HEK293T (cell line): Measurements from ENCODE around the gene ERBB4.

Source experiments
- CTCF ChIA-PET: fragments of 350-600 bp; formaldehyde crosslinking; extraction: SDS; loops from one replicate; lab custom pipeline; 2021; ENCODE audit warnings: antibody characterized with exemption, inconsistent platforms; lab: Yijun Ruan, JAX
- POLR2A ChIA-PET: fragments of 350-600 bp; formaldehyde crosslinking; extraction: SDS; loops from one replicate; lab custom pipeline; 2020; ENCODE audit warnings: antibody characterized with exemption, inconsistent platforms; lab: Yijun Ruan, JAX
- DNase-seq: peaks from one replicate; pipeline ENCODE4 v3.0.0; 2012; ENCODE audit warnings: mixed read lengths; ENCODE audit errors: extremely low spot score
- ARNT ChIP-seq: fragments of 450-650 bp; IDR thresholded peaks from 2 replicates; pipeline ENCODE4 v1.6.1; 2017; ENCODE audit warnings: mild to moderate bottlenecking
- BHLHE40 ChIP-seq: fragments of 450-650 bp; IDR thresholded peaks from 2 replicates; pipeline ENCODE4 v1.6.1; 2016; ENCODE audit warnings: mild to moderate bottlenecking, moderate library complexity, borderline replicate concordance
- CTBP1 ChIP-seq: fragments of 450-650 bp; IDR thresholded peaks from 2 replicates; pipeline ENCODE4 v1.6.1; 2016; ENCODE audit warnings: borderline replicate concordance
- ELF4 ChIP-seq: fragments of 450-650 bp; IDR thresholded peaks from 2 replicates; pipeline ENCODE4 v1.6.1; 2017; ENCODE audit warnings: antibody characterized with exemption
- FOXA1 ChIP-seq: fragments of 450-650 bp; IDR thresholded peaks from 2 replicates; pipeline ENCODE4 v1.6.1; 2016; ENCODE audit warnings: mild to moderate bottlenecking
- FOXK2 ChIP-seq: fragments of 450-650 bp; IDR thresholded peaks from 2 replicates; pipeline ENCODE4 v1.6.1; 2016; ENCODE audit warnings: mild to moderate bottlenecking
- FOXM1 ChIP-seq: fragments of 450-650 bp; IDR thresholded peaks from 2 replicates; pipeline ENCODE4 v1.6.1; 2017; ENCODE audit warnings: mild to moderate bottlenecking, borderline replicate concordance
- HDGF ChIP-seq: fragments of 450-650 bp; IDR thresholded peaks from 2 replicates; pipeline ENCODE4 v1.6.1; 2017; ENCODE audit warnings: antibody characterized with exemption, borderline replicate concordance
- L3MBTL2 ChIP-seq: fragments of 450-650 bp; conservative IDR thresholded peaks from 2 replicates; pipeline ENCODE4 v1.6.1; 2016; ENCODE audit warnings: mild to moderate bottlenecking
- LEF1 ChIP-seq: fragments of 450-650 bp; IDR thresholded peaks from 2 replicates; pipeline ENCODE4 v1.6.1; 2017; ENCODE audit warnings: mild to moderate bottlenecking, borderline replicate concordance
- NFRKB ChIP-seq: fragments of 450-650 bp; IDR thresholded peaks from 2 replicates; pipeline ENCODE4 v1.6.1; 2016; ENCODE audit warnings: mild to moderate bottlenecking, moderate library complexity
- SP1 ChIP-seq: fragments of 450-650 bp; IDR thresholded peaks from 2 replicates; pipeline ENCODE4 v1.6.1; 2017
- SUZ12 ChIP-seq: fragments of 450-650 bp; IDR thresholded peaks from 2 replicates; pipeline ENCODE4 v1.6.1; 2016; ENCODE audit warnings: mild to moderate bottlenecking
- TARDBP ChIP-seq: fragments of 450-650 bp; IDR thresholded peaks from 2 replicates; pipeline ENCODE4 v1.6.1; 2016
- ZNF384 ChIP-seq: fragments of 450-650 bp; IDR thresholded peaks from 2 replicates; pipeline ENCODE4 v1.6.1; 2016
- TF ChIP-seq, protein P1 (sequence below): fragments of 450-650 bp; IDR thresholded peaks from 2 replicates; pipeline ENCODE4 v1.6.1; 2016

ERBB4 gene

DNA sequence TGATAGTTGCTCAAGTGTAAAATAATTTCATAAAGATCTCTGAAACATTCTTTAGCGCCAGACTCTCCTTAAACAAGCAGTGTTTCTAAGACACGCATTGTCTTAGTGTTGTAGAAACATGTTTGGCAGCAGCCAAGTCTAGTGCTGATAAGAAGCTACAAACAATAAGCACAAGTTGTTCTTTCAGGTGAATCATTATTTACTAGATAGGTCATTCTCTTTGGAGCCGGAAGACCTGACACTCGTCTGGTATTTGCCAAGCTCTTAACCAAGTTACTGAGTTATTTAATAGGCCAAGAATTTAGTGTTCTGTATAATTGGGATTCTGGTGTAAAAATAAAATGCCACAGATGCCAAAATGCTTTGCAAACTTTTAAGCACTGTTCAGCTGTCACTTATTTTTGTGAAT, 1130.1 kb downstream of the ERBB4 start:
- ChIA-PET CTCF (no interaction called here), POLR2A (no interaction called here)
- TF ChIP-seq, protein P1, sequence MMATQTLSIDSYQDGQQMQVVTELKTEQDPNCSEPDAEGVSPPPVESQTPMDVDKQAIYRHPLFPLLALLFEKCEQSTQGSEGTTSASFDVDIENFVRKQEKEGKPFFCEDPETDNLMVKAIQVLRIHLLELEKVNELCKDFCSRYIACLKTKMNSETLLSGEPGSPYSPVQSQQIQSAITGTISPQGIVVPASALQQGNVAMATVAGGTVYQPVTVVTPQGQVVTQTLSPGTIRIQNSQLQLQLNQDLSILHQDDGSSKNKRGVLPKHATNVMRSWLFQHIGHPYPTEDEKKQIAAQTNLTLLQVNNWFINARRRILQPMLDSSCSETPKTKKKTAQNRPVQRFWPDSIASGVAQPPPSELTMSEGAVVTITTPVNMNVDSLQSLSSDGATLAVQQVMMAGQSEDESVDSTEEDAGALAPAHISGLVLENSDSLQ = no peak
- TF ChIP-seq SUZ12 (no peak), TARDBP (no peak), BHLHE40 (no peak), NFRKB (no peak), LEF1 (no peak), FOXA1 (no peak), FOXK2 (no peak), SP1 (no peak), ZNF384 (no peak), FOXM1 (no peak)
- DNase-seq = no peak

DNA sequence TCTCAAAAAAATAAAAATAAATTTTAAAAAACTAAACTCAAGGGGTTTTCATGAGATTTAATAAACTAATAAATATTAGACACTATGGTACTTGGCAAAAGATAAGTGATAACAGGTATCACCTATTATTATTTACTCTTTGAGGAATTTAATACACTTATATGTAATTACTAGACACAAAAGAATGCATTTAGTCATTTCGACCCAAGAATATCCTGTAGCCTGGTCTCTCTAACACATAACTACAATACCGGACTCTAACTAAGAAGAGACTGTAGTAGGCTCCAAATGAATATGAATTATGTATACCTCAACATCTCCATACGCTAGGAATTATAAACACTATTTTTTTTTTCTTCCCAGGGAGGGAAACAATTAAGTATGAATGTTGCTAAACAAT, 1131.5 kb downstream of the ERBB4 start:
- POLR2A ChIA-PET = no interaction called here
- CTCF ChIA-PET = no interaction called here
- DNase-seq = no peak
- TF ChIP-seq ZNF384 (no peak), SUZ12 (no peak), FOXM1 (no peak), HDGF (no peak), ARNT (no peak), LEF1 (no peak), ELF4 (no peak), L3MBTL2 (no peak), FOXA1 (no peak), CTBP1 (no peak), FOXK2 (no peak), SP1 (no peak), BHLHE40 (no peak), TARDBP (no peak), NFRKB (no peak)
- TF ChIP-seq, protein P1 = no peak

DNA sequence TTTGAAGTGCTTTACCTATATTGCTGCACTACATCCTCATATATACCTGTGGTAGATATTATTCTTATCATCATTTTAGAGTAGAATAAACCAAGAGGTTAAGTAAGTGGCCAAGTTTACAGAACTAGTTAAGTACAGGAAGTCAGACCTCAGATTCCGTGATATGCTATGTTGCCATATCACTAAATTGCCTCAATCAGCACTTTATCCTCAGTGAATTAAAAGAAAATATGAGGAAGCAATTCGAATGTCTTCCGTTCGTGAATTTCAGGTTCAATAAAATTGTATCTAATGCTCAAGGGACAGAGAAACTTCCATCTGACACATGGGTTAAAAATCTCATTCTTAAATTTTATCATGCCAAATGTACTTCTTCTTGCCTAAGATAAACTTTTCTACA, 1133.6 kb downstream of the ERBB4 start:
- no peak for TF ChIP-seq SP1
- TF ChIP-seq NFRKB = no peak
- no peak for TF ChIP-seq ZNF384
- no peak for TF ChIP-seq L3MBTL2
- no peak for TF ChIP-seq FOXA1
- TF ChIP-seq, protein P1 = no peak
- TF ChIP-seq FOXK2 = no peak
- TF ChIP-seq CTBP1 = no peak
- no peak for DNase-seq
- ChIA-PET POLR2A (no interaction called here), CTCF (no interaction called here)

DNA sequence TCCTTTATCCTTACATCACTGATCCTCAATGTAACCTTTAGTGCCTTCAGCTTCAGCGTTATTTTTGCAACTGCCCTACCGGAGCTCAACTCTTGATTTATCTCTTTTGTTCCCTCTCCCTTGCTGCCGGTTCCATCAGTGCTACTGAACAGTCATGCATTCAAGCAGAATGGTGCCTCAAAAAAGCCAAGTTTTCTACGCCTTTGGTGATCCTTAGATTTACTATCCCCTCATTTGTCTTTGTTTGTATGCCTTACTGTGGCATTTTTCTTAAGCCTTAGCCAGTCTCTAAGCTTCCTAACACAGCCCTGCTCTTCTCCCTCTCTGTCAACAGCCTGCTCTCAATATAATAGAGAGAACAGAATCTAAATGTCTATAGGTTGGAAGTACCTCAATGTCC, 1134.5 kb downstream of the ERBB4 start:
- DNase-seq = no peak
- POLR2A ChIA-PET = no interaction called here
- no peak for TF ChIP-seq FOXA1
- no peak for TF ChIP-seq HDGF
- TF ChIP-seq ELF4 = no peak
- no peak for TF ChIP-seq SUZ12
- TF ChIP-seq CTBP1 = no peak
- no peak for TF ChIP-seq ARNT
- TF ChIP-seq SP1 = no peak
- no peak for TF ChIP-seq BHLHE40
- no peak for TF ChIP-seq TARDBP
- no peak for TF ChIP-seq LEF1
- no peak for TF ChIP-seq L3MBTL2
- no peak for TF ChIP-seq NFRKB
- no peak for TF ChIP-seq ZNF384
- TF ChIP-seq, protein P1 = no peak
- no peak for TF ChIP-seq FOXM1
- no peak for TF ChIP-seq FOXK2
- CTCF ChIA-PET = no interaction called here

DNA sequence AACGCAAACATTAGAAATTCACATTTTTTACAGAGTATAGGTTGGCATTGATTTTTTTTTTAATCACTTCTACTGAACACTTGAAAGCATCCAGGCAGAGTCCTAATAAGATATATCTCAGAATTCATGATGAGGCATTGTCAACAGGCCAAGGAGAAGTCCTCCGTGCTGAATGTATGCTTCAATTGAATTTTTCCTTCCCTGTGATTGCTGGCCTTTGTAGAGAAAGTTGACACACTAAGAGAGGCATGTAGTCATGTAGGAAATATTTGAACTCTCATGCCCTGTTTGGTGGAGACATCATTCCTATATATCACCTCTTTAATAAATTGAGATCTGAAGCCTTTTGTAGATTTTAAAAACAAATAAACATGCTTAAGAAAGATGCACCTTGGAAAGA, 1137.3 kb downstream of the ERBB4 start:
- TF ChIP-seq TARDBP (no peak), FOXK2 (no peak), BHLHE40 (no peak), FOXM1 (no peak), L3MBTL2 (no peak), LEF1 (no peak), SP1 (no peak), CTBP1 (no peak)
- TF ChIP-seq, protein P1 = no peak
- POLR2A ChIA-PET = no interaction called here
- DNase-seq = no peak
- CTCF ChIA-PET = no interaction called here
